Stimulated activated CD4-positive, alpha-beta T cell treated with anti-CD3 and anti-CD28 coated beads, Interleukin-4, amount 100 ng/mL, for 4 hours (primary cell): ENCODE measurements around the gene SCN4A.

Experiments used
- DNase-seq, 2 experiments: peaks; one replicate each; pipeline ENCODE4 v3.0.0-alpha.2; 2020

Gene SCN4A

GRCh38 chr17:63954402-63955063 is 18.2 kb downstream of the SCN4A start:
- peak in 1 of 2 experiments; percentile 13 for DNase-seq

DNA sequence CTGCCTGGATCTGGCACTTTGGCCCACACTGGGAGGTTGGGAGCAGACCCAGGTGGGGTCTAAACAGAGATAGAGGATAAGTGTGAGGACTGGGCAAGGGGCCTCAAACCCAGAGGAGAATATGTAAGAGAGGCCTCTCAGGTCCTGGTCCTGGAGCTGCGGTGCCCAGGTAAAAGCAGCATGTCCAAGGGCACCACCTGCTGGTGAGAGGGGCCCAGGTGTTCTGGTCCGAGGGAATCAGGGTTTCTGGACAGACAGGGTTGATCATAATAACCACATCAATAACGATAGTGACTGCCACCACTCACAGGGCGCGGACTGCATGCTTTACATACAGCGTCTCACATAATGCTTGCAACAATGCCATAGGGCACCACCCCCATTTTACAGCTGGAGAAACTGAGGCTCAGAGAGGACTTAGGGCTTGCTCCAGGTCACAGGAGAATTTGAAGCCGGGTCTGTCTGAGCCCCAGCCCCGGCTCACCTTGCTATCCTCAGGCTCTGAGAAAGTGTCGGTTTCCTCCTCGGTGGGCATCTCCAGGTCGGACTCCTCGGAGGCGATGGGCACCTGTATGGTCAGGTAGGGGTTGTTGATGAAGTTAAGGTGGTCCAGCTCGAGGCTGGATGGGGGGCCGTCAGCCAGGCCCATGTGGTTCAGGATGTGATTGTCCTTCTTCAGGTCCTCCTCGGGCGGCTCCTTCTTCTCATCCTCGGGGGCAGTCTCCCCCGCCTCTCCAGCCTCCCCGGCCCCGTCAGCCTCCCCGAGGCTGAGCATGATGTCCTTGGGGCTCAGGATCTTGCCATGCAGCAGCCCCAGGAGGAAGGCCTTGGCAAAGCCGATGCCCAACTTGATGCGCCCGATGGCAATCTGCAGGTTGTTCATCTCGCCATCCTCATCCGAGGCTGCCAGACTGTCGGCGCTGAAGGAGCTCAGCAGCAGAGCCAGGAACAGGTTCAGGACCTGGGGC is 21.5 kb downstream of the SCN4A start:
- DNase-seq: peak in 1 of 2 experiments; percentile 12

DNA sequence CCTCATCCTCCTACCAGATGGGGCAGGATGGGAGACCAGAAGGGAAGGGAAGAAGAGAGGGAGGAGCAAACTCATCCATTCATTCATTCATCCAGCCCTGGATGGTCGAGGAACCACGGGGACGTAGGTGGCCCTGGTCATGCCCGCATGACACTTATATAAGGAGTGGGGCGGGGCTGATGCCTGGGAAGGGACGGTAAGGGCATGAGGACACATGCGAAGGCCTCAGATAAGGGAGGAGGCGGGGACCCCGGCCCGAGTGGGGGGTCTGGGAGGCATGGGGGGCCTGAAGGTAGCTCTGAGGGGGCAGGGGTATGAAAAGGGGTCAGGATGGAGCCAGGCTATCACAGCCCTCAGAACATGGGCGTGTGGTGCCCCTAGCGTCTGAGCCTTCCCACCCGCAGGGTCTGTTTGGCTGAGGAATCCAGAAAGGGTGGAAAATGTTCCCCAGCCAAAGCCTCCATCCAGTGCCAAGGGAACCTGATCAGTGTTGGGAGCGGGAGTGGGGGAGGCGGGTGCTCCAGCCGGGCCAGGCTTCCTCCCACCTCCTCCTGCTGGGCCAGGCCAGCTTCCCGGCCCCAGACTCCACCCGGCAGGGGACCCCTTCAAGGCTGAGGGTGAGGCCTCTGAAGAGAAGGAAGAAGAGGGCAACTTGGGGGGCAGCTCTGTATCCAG is 23.0 kb downstream of the SCN4A start:
- no peak for DNase-seq

GRCh38 chr17:63948521-63948920 is 24.2 kb downstream of the SCN4A start:
- DNase-seq: no peak

DNA sequence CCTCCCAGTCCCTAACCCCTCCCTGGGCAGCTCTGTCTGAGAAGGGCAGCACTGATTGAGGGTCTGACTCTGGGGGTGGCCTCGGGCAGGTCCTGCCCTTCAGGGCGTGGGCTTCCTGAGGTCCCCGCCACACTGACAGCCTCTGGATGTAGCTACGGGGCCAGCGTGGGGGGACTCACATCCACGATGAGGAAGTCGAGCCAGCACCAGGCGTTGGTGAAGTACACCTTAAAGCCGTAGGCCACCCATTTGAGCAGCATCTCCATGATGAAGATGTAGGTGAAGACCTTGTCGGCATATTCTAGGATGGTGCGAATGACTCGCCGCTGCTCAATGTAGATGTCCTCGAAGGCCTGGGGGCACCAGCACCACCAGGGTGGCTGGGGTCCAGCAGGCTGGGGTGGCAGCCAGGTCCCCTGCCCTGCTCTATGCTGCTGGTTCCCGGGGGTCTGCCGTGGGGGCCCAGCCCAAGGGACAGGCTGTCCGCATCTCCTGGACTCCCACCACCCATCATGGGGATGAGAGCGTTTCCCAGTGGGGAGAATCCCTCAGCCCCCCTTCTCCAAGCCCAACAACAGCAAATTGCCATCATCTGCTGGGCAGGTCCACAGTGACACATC is 24.9 kb downstream of the SCN4A start:
- no peak for DNase-seq

DNA sequence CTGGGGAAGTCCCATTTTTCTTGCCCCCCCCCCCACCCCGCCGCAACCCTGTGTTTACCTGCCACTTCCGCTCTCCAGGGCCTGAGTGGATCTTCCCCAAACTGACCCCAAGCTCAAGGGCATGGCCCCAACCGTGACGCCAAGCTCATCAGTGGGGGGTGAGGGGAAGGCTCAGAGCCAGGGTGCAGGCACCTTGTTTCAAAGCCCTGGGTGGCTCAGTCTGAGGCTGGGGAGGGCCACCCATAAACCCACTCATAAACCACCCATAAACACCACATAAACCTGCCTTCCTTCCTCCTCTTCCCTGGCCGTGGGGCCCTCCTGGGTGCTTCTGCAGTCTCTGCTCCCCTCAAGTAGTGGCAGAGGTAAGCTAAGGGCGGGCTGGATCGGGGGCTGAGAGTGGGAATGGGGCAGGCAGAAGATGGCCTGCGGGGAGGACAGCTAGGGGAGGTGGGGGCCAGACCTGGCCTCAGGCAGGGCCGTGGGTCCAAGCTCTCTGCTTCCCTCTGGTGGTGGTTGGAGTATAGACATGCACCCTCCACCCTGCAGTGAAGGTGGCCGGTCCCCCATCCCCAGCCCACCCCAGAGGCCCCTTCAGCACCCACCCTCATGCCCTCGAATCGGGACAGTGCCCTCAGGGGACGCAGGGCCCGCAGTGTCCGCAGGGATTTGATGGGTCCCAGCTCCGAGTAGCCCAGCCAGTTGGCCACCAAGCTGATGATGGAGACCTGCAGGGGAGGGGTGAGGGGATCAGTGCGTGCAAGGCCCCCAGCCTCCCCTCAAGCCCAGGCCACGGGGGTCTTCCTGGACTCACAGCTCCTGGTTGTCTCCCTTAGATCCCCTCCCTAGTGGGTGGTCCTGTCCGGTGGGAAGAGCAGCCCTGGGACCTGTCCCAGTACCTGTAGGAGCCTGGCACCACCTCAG is 26.0 kb downstream of the SCN4A start:
- DNase-seq: peak; percentile 34 to 48

DNA sequence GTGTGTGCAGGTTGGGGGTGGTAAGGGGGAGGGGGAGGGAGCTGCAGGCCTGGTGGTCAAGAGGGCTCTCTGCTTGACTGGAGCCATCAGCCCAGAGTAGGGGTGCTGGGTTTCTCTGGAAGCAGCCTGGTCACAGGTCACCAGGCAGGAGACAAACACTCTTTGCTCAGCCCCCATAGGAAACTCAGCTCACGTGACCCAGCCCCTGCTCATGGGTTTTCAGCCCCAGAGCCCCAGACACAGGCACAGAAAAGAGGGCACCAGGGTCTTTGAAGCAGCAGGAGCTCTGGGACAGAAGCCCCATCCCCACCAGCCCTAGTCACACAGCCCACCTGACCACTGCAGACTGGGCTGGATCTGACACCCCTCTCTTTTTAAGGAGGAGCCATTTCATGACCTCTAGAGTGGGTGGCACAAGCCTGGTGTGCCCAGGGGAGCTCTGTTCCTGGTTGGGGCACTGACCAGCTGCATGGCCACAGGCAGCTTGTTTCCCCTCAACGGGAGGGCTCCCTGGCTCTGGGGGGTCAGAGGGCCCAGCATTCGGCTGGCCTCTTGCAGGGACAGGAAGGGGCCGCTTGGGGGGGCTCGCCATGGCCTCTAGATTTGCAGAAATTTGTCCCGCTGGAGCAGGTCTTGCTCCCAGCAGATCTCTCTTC is 26.8 kb downstream of the SCN4A start:
- DNase-seq: no peak

DNA sequence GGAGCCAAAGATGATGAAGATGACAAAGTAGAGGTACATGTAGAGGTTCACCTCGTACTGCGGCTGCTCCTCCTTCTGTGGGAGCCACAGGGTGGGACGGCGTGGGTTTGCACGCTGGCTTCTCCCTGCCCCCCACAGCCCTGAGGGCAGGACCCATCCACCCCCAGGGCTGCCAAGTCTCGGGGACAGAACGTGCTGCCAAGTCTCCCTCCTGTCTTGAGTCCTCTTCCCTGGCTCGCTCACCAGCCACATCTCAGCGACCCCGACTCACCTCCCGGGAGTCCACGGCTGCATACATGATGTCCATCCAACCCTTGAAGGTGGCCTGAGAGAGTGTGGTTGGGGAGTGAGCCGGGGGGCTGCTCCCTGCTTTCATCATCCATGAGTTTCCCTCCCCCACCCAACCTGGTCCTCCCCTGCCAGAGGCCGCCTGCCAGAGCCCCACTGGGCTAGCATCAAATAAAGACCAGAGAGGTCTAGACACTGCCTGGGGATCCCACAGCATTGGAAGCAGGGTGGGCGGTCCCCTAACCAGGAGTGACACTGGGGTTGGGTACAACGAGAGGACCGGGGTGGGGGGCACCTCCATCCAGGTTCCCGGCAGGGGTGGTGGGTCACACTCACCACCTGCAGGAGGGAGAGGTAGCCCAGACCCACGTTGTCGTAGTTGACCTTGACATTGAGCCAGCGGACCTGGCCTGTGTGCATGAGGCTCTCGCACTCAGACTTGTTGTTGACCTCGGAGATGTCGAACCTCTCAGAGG is 27.8 kb downstream of the SCN4A start:
- DNase-seq: no peak

- no peak for DNase-seq
Observed at GRCh38 chr17:63943745-63944144, 29.0 kb downstream of the SCN4A start.

- no peak for DNase-seq
Observed at GRCh38 chr17:63942309-63942985, 30.3 kb downstream of the SCN4A start.

DNA sequence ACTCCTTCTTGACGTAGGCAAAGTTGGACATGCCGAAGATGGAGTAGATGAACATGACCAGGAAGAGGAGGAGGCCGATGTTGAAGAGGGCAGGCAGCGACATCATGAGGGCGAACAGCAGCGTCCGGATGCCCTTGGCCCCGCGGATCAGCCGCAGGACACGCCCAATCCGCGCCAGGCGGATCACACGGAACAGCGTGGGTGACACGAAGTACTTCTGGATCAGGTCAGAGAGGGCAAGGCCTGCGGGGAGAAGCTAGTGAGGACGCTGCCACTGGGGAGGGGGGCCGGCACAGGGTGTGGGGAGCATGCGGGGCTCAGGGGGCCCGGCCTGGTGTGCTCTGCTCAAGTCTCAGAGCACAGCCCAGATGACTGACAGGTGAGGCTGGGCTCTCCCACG is 31.0 kb downstream of the SCN4A start:
- no peak for DNase-seq

DNA sequence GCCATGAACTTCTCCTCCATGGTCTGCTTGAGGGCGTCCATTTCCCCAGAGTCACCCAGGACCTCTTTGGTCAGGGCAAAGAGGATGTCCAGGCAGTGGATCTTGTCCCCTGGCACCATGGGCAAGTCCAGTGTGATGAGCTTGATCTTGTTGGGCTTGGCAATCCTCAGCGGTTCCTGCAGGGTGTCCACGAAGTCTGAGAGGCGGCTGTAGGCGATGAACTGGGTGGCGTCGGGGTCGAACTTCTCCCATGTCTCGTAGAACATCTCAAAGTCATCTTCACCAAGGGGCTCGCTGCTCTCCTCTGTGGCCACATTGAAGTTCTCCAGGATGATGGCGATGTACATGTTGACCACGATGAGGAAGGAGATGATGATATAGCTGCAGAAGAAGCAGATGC is 31.6 kb downstream of the SCN4A start:
- DNase-seq: no peak

- DNase-seq: no peak
Observed at GRCh38 chr17:63940584-63940983, 32.1 kb downstream of the SCN4A start.

DNA sequence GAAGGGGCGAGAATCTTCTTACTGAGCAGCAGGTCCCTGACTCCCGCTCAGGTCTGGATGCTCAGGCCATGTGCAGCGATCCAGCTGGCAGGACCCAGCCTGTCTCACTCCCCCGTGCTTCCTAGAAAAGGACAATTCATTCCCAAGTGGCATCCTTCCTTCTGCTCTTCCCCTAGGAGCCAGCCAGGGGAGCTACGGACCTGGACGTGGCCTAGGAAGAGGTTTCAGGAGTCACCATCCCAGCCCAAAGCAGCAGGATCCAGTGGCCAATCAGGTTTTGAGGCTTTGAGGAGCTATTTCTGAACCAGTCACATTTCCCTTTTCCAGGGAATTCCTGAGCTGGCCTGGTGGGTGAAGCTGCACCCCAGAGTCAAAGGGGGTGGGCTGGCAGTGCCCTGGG is 32.8 kb downstream of the SCN4A start:
- no peak for DNase-seq

- DNase-seq: no peak
Observed at GRCh38 chr17:63939401-63939800, 33.3 kb downstream of the SCN4A start.

- no peak for DNase-seq
Observed at GRCh38 chr17:63937920-63938319, 34.8 kb downstream of the SCN4A start.

DNA sequence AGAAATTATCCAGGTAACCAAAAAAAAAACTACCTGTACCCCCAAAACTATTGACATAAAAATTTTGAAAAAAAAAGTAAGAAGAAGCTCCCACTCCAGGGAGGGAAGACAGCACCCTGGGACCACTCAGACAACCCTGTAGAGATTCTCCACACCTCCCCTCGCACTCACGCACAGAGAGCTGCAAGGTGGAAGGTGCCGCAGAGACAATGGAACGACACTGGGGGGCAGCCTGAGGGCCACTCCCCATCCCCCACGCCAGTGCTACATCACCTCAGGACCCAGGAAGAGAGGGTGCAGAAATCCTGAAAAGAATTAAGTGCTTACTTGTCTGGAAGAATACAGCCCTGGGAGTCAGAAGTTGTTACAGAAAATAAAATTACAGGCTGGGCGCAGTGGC is 35.4 kb downstream of the SCN4A start:
- DNase-seq: no peak

DNA sequence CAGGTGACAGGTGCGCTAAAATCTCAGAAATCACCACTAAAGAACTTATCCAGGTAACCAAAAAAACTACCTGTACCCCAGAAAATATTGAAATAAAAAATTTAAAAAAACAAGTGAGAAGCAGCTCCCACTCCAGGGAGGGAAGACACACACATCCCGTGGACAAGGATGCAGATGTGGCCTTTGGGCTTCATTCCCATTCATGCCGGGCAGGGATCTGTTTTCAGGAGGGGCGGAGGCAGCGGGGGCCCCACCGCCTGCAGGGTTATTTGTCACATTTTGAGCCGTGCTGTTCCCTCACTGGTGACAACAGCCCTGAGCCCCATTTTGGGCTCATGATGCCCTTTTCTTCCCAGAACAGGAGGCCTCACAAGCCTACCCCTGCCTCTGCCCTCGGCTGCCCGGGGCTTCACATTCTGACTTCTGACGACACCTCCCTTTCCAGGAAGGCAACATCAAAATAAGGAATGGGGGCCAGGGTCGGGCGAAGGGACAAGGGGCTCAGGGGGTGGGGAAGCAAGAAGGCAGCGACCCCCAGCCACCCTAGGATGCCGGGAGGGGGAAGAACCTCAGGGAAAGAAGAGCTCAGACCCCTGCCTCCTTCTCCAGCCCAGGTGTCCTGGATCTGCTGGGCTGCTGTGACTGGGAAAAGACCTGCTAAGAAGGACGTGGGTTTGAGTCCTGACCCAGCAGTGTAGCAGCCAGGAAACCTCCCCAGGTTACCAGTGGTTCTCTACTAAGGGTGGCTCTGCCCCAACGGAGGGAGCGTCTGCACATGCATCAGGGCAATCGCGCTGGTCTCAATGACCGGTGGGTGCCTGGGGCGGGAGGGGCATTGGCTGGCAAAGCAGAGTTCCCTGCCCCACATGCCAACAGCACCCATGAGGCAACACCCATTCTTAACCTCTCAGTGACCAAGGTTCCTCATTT is 38.3 kb downstream of the SCN4A start:
- DNase-seq: no peak

GRCh38 chr17:63933598-63933997 is 39.1 kb downstream of the SCN4A start:
- no peak for DNase-seq
